DMS153 (cell line): ENCODE results near the gene TMC2.
"Not testable (repeated sequence)": the region's sequence is repeated elsewhere in the genome, so short reads cannot be mapped to it uniquely, and the experiment has no call there.

Source experiments
- DNase-seq: peaks from one replicate; lab custom pipeline; 2025; lab: John Stamatoyannopoulos, UW

TMC2 gene

DNA sequence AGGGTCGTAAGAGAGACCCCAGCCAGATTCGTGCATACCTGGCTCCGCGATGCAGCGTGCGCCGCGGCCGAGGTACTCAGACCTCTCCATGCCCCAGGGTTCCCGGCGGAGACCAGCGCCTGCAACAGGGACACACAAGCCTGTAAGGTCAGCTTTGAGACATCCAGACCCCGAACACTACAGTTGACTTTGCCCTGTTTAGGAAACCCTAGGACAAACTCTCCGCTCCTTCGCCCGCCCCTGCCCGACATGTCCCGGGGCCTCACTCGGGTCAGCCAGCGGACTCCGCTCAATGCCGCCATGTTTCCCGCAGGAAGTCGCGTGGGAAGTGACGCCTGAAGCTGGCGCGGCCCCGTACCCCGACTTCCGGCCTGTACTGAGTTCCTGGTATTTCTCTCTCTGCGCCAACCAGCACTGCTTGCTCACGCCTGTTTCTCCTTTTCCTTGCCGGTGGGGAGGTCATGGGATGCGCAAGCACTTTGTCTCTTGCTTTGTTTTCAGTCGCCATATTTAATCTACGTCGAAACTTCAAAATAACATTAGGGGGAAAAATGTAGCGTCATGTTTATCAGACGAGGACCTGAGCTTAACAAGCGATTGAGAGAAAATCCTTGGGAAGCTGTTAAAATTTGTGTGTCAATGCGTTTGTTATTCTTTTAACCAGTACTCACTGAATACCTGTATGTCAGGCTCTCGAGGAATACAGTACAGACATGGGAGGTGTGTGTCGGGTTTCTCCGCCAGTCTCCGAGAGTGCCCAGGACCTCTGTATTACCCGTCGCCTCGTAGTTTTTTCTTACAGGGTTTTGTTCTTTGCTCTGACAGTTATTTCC lies 127.7 kb downstream of the TMC2 start, which contains the start of gene IDH3B:
Gene IDH3B (minus strand): TSS at position 330 of the 833 bp plus-strand sequence. CDS start 28 bp downstream, at position 302.
- peak; percentile 71 for DNase-seq

DNA sequence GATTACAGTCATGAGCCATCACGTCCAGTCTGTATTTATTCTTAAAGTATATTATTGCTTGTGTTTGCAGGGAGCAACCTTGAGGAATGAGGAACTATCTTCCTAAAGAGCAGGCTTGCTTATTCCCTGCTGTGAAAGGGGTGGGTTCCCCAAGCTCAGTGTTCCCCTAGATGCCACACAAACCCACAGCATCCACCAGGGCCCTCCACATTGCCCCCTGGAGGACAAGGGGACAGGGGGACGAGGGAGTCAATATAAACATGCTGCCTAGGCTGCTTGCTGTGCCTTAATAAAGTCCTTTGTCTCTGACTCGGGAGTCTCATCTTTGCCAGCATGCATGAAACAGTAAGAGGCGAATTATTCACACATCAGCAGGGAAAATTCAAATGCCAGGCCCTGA lies 135.6 kb downstream of the TMC2 start:
- no peak for DNase-seq

DNA sequence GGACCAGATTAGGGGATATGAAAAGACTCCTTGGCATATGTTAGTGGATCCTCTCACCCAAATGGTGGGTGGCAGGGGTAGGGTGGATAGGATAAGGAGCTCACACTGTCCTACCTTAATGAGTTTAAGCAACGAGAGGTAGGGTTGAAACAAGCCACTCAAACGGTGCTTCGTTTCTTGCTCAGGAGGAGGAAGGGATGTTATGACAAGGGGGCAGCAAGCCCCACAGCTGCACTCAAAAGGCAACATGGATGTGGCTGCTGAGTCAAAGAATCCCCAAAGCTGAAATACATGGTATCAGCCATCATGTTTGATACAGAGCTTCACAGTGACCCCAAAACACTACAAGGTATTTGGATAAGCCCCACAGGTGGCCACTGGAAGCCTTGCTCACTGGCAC lies 136.1 kb downstream of the TMC2 start:
- no peak for DNase-seq

DNA sequence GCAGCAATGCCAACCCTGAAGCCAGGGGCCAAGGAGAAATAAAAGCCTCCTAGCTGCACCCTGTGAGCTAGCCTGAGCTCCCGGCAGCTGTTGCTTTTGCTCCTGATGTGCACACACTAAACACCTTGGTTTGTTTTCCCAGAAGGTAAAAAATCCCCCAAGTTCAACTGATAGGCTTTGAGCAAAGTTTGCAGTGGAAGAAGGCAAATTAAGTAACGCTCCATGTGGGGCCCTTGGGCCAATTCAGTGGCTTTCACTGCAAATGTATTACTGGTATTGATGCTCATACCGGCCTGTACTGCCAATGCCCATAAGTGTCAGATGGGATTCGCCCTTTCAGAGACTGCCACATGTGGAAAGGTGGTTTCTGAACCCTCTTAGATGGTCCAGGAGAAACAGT lies 137.1 kb downstream of the TMC2 start:
- no peak for DNase-seq

DNA sequence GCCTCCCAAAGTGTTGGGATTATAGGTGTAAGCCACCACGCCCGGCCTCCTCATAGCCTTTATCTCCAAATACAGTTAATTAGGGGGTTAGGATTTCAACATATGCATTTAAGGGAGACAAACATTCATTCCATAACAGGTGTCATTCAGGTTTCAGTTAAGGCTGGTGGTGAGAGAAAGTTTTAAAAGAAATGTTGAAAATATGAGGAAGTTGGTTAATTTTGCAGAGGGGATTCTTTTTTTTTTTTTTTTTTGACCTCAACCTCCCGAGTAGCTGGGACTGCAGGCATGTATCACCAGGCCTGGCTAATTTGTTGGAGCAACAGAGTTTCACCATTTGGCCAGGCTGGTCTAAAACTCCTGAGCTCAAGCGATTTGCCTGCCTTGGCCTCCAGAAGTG lies 143.7 kb downstream of the TMC2 start:
- no peak for DNase-seq

DNA sequence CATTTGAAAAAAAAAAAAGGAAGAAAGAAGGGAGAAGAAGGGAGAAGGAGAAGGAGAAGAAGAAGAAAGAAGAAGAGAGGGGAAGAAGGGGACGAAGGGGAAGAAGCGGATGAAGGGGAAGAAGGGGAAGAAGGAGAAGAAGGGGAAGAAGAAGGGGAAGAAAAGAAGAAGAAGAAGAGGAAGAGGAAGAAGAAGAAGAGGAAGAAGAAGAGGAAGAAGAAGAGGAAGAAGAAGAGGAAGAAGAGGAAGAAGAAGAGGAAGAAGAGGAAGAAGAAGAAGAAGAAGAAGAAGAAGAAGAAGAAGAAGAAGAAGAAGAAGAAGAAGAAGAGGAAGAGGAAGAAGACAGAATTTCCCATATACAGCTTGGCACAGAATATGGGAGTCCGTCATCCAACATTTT lies 145.7 kb downstream of the TMC2 start:
- not testable (repeated sequence) for DNase-seq

DNA sequence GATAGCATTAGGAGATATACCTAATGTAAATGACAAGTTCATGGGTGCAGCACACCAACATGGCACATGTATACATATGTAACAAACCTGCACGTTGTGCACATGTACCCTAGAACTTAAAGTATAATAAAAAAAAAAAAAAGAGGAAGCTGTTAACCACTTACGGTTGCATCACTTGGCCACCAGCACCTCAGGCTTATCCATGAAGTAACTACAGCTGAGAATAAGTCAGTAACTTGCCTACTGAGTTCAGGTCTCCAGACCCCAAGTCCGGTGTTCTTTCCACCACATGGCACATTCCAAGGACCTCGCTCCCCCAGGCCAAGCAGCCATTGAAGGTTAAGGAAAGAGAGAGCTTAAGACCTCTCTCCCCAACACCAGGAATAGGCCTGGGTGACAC lies 148.4 kb downstream of the TMC2 start:
- not testable (repeated sequence) for DNase-seq

DNA sequence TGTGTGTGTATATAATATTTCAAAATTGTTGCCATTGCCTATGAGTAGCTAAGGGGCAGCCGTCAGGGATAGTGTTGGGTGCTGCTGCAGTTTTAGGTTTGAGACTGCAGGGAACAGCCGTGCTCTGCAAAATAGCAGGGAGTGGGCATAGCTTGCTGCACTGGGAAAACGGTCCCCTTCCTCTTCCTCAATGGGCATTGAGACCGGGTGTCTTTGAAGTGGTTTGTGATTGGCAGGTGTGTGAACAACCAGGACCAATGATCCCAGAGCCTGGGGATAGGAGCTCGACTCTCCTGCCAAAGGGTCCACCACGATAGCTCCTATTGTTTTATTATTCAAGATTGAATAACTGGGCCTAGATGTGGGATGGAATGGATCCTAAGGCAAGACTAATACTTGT lies 151.1 kb downstream of the TMC2 start:
- no peak for DNase-seq

DNA sequence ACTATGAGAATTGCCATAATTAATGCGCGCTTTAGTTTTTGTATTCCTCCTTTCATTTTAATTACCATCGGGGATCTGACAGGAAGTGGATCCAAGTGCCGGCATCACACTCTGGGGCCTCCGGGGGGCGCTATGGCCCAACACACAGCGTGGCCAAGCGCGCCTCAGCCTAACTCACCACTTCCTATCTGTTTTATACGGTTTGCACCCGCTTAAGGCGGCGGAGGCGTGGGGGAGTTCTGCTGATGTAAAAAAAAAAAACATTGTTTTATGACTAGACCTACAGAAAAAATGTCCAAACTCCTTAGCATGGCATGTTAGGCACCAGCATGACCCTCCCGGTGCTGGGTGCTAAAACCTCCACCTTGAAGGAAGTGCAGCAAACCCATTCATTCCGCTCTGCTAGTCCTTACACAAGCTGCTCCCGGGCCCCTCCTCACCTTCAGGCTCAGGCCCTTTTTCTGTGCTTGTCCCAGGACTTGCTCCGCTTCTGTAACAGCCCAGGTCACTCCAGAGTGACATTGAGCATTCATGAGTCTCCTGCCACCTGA lies 151.7 kb downstream of the TMC2 start:
- DNase-seq = no peak

DNA sequence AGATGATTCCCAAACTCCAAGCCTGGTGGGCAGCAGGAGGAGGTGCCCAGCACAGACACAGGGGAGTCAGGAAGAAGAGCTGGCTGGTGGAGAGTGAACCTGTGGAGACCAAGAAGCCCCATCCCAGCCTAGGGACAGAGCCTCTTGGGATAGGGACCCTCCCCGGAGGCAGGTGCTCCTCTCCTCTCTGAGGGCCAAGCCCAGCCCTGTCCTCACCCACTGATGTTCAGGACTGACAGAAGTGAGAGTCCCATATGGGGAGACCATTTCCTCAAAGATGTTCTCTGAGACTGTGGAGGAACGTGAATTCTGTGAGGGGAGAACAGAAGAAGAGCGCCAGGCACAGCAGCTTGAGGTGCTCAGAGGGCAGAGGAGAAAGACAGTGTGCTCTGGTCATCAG lies 153.8 kb downstream of the TMC2 start:
- no peak for DNase-seq

DNA sequence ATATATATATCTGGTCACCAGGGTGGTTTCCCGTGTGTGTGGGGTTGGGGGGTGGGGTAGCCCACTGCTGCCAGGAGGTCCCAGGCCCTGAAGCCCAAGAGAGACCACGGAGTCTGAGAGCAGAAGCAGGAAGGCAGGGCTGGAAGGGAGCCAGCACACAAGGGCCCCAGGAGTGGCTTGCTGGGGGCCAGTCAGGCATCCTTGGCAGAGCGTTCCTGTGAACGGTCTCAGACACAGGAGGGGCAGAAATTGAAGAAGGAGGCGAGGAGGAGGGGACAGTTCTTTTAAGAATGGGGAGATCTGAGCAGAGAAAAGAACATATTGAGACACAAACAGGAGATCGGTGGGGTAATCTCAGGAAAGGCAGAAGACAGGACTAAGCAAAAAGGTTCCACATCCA lies 154.3 kb downstream of the TMC2 start:
- no peak for DNase-seq

DNA sequence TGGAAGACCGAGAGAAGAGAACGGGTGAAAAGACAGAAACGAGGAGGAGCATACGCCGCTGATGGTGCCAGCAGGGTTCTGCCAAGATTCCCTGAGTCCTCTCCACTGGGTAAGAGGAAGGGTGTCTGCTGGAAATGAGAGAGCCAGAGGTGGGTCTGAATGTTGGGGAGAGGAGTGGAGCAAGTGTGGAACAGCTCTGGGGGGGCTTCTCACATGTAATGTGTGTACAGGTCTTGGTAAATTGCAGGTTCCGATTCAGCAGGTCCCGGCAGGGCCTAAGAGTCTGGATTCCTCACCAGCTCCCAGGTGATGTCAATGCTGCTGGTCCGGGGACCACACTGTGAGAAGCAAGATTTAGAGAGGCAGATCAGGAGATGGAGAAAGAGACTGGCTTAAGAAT lies 154.8 kb downstream of the TMC2 start:
- DNase-seq = no peak
